Neural cell (in vitro differentiated cells): Measurements from ENCODE around the gene AGPS. TPM values are rescaled to one million over a fixed set of nuclear protein-coding genes. Genes with fewer than 3 reads are reported as not detected.
"Not testable (repeated sequence)": the region's sequence is repeated elsewhere in the genome, so short reads cannot be mapped to it uniquely, and the experiment has no call there.

ENCODE experiments used
- H2AFZ ChIP-seq: fragments of 200-600, 300-800 bp; sonication (generic), shearing (Covaris generic); 2 replicates; pipeline ENCODE4 v1.6.0; 2014; ENCODE audit warnings: low read depth, mild to moderate bottlenecking, antibody characterized with exemption, low read length, moderate library complexity
- H3F3A ChIP-seq: fragments of 200-600 bp; shearing (Covaris generic); 2 replicates; pipeline ENCODE4 v1.6.1; 2016; ENCODE audit warnings: mild to moderate bottlenecking, moderate library complexity, mixed read lengths, antibody characterized with exemption, low read length; ENCODE audit not compliant: insufficient read depth, poor library complexity, severe bottlenecking
- H3K27ac ChIP-seq: fragments of 200-600, 300-800 bp; sonication (generic), shearing (Covaris generic); 2 replicates; pipeline ENCODE4 v1.5.1; 2014; ENCODE audit warnings: mild to moderate bottlenecking, low read length, moderate library complexity
- H3K27me3 ChIP-seq: fragments of 300-800, 200-600 bp; sonication (generic), shearing (Covaris generic); 2 replicates; pipeline ENCODE4 v1.6.0; 2014; ENCODE audit warnings: mild to moderate bottlenecking, low read depth, low read length, moderate library complexity; ENCODE audit not compliant: insufficient read depth
- H3K36me3 ChIP-seq: fragments of 300-800, 200-600 bp; sonication (generic), shearing (Covaris generic); 2 replicates; pipeline ENCODE4 v1.5.1; 2014; ENCODE audit warnings: mild to moderate bottlenecking, antibody characterized with exemption, low read length, moderate library complexity; ENCODE audit not compliant: insufficient read depth
- H3K4me2 ChIP-seq: fragments of 300-800, 200-600 bp; sonication (generic), shearing (Covaris generic); 2 replicates; pipeline ENCODE4 v1.6.0; 2014; ENCODE audit warnings: mild to moderate bottlenecking, low read length
- H3K4me3 ChIP-seq: fragments of 300-800, 200-600 bp; sonication (generic), shearing (Covaris generic); 2 replicates; pipeline ENCODE4 v1.5.1; 2014; ENCODE audit warnings: mild to moderate bottlenecking, low read length, moderate library complexity
- H3K79me2 ChIP-seq: fragments of 200-600 bp; shearing (Covaris generic); replicated peaks from 2 replicates; pipeline ENCODE4 v1.6.0; 2014; ENCODE audit warnings: mild to moderate bottlenecking, low read length, moderate library complexity; ENCODE audit not compliant: insufficient read depth
- H3K9ac ChIP-seq: fragments of 300-800, 200-600 bp; sonication (generic), shearing (Covaris generic); 2 replicates; pipeline ENCODE4 v1.6.1; 2016; ENCODE audit warnings: mild to moderate bottlenecking, low read length, mixed read lengths
- H3K9me2 ChIP-seq: fragments of 200-600 bp; shearing (Covaris generic); 2 replicates; pipeline ENCODE4 v1.6.1; 2016; ENCODE audit warnings: mild to moderate bottlenecking, low read length, mixed read lengths; ENCODE audit not compliant: insufficient read depth
- H3K9me3 ChIP-seq: fragments of 200-600, 300-800 bp; sonication (generic), shearing (Covaris generic); 2 replicates; pipeline ENCODE4 v1.6.1; 2016; ENCODE audit warnings: mild to moderate bottlenecking, mixed run types, low read length, moderate library complexity, mixed read lengths
- H4K20me1 ChIP-seq: fragments of 200-600 bp; shearing (Covaris generic); 2 replicates; pipeline ENCODE4 v1.6.1; 2016; ENCODE audit warnings: mild to moderate bottlenecking, mixed run types; ENCODE audit not compliant: insufficient read depth
- EP300 ChIP-seq: fragments of 450-650 bp; conservative IDR thresholded peaks from 2 replicates; pipeline ENCODE4 v1.6.1; 2014; ENCODE audit warnings: antibody characterized with exemption, mild to moderate bottlenecking, moderate library complexity; ENCODE audit not compliant: poor library complexity, severe bottlenecking
- EZH2 ChIP-seq: fragments of 200-600, 300-800 bp; shearing (Covaris generic), sonication (generic); IDR thresholded peaks from 2 replicates; pipeline ENCODE4 v1.6.1; 2014; ENCODE audit warnings: antibody characterized with exemption, low read length, borderline replicate concordance, mild to moderate bottlenecking; ENCODE audit not compliant: insufficient read depth, poor library complexity, severe bottlenecking
- MXI1 ChIP-seq: fragments of 450-650 bp; conservative IDR thresholded peaks from 2 replicates; pipeline ENCODE4 v1.6.1; 2014; ENCODE audit warnings: antibody characterized with exemption, mild to moderate bottlenecking; ENCODE audit not compliant: poor library complexity, severe bottlenecking
- POLR2AphosphoS5 ChIP-seq: IDR thresholded peaks from 2 replicates; pipeline ENCODE4 v1.6.1; 2012
- RAD21 ChIP-seq: fragments of 450-650 bp; conservative IDR thresholded peaks from 2 replicates; pipeline ENCODE4 v1.6.1; 2014; ENCODE audit warnings: antibody characterized with exemption, mild to moderate bottlenecking, moderate library complexity
- SMC3 ChIP-seq: fragments of 450-650 bp; conservative IDR thresholded peaks from 2 replicates; pipeline ENCODE4 v1.6.1; 2014; ENCODE audit warnings: antibody characterized with exemption, mild to moderate bottlenecking, moderate library complexity; ENCODE audit not compliant: poor library complexity
- TAF1 ChIP-seq: IDR thresholded peaks from 2 replicates; pipeline ENCODE4 v1.6.1; 2012; ENCODE audit warnings: low read depth
- polyA plus RNA-seq: library from polyadenylated mRNA; depleted of rRNA; stranded (reverse); fragments of >200 nt; gene quantifications from 2 replicates; pipeline ENCODE4 v1.2.3, GENCODE V29; 2014
- TF ChIP-seq, protein P1 (sequence below): fragments of 450-650 bp; IDR thresholded peaks from 2 replicates; pipeline ENCODE4 v1.5.1; 2014; ENCODE audit warnings: antibody characterized with exemption, mild to moderate bottlenecking, moderate library complexity; ENCODE audit not compliant: poor library complexity, severe bottlenecking
- TF ChIP-seq, protein P2 (sequence below): IDR thresholded peaks from 2 replicates; pipeline ENCODE4 v1.6.1; 2012; ENCODE audit warnings: borderline replicate concordance

AGPS gene
- polyA plus RNA-seq, 1 donor from 2014 or later, result 31.0 TPM

DNA sequence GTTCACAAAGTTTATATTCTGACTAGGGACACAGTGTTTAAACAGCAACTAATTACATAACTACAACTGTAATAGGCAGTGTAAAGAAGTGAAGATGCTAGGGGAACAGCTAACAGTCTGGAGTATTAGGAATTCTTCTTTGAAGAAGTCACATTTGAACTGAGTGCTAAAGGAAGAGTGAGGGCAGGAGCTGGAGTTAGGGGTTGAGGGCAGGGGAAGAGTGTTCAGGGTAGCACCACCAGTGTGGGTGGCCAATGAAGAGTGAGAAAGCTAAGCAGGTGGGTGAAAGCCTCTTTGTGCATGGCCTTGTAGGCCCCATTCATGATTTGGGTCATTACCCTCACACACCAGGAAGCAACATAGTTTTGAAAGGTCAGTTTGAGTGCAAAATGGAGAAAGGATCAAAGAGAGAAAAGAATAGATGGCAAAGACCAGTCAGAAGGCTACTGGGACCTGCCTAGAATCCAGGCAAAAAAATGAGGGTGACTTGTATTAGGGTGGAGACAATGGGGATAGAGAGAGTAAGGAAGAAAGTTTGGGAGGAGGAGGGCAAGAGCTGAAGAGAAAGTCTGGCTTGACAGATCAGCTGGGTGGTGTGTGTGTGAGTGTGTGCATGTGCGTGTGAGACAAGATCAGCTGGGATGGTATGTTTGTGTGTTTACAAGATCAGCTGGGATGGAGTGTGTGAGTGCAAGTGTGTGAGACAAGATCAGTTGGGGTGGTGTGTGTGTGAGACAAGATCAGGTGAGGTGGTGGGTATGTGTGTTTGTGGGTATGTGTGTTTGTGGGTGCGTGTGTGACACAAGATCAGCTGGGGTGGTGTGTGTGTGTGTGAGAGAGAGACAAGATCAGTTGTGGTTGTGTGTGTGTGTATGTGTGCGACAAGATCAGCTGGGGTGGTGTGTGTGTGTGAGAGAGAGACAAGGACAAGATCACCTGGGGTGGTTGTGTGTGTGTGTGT, 43.6 kb upstream of the AGPS start:
- H3K27ac ChIP-seq, result no peak overlapping the region
- TF ChIP-seq EZH2 (no peak), RAD21 (no peak), EP300 (no peak), TAF1 (no peak), MXI1 (no peak), POLR2AphosphoS5 (no peak), SMC3 (no peak)
- TF ChIP-seq, protein P1, sequence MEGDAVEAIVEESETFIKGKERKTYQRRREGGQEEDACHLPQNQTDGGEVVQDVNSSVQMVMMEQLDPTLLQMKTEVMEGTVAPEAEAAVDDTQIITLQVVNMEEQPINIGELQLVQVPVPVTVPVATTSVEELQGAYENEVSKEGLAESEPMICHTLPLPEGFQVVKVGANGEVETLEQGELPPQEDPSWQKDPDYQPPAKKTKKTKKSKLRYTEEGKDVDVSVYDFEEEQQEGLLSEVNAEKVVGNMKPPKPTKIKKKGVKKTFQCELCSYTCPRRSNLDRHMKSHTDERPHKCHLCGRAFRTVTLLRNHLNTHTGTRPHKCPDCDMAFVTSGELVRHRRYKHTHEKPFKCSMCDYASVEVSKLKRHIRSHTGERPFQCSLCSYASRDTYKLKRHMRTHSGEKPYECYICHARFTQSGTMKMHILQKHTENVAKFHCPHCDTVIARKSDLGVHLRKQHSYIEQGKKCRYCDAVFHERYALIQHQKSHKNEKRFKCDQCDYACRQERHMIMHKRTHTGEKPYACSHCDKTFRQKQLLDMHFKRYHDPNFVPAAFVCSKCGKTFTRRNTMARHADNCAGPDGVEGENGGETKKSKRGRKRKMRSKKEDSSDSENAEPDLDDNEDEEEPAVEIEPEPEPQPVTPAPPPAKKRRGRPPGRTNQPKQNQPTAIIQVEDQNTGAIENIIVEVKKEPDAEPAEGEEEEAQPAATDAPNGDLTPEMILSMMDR, result no peak
- TF ChIP-seq, protein P2, sequence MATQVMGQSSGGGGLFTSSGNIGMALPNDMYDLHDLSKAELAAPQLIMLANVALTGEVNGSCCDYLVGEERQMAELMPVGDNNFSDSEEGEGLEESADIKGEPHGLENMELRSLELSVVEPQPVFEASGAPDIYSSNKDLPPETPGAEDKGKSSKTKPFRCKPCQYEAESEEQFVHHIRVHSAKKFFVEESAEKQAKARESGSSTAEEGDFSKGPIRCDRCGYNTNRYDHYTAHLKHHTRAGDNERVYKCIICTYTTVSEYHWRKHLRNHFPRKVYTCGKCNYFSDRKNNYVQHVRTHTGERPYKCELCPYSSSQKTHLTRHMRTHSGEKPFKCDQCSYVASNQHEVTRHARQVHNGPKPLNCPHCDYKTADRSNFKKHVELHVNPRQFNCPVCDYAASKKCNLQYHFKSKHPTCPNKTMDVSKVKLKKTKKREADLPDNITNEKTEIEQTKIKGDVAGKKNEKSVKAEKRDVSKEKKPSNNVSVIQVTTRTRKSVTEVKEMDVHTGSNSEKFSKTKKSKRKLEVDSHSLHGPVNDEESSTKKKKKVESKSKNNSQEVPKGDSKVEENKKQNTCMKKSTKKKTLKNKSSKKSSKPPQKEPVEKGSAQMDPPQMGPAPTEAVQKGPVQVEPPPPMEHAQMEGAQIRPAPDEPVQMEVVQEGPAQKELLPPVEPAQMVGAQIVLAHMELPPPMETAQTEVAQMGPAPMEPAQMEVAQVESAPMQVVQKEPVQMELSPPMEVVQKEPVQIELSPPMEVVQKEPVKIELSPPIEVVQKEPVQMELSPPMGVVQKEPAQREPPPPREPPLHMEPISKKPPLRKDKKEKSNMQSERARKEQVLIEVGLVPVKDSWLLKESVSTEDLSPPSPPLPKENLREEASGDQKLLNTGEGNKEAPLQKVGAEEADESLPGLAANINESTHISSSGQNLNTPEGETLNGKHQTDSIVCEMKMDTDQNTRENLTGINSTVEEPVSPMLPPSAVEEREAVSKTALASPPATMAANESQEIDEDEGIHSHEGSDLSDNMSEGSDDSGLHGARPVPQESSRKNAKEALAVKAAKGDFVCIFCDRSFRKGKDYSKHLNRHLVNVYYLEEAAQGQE, result no peak
- H3K27me3 ChIP-seq, result no peaks in the 10 kb centered on the region
- no peaks in the 10 kb centered on the region for H3K9me2 ChIP-seq
- H3K79me2 ChIP-seq, result no peaks in the 10 kb centered on the region
- H3K9ac ChIP-seq, result no peak overlapping the region
- H3F3A ChIP-seq, result no peaks in the 10 kb centered on the region
- no peak overlapping the region for H3K4me2 ChIP-seq
- no peaks in the 10 kb centered on the region for H3K36me3 ChIP-seq
- H2AFZ ChIP-seq, result no peak overlapping the region
- no peak overlapping the region for H3K4me3 ChIP-seq
- H3K9me3 ChIP-seq, result no peaks in the 10 kb centered on the region
- no peaks in the 10 kb centered on the region for H4K20me1 ChIP-seq

DNA sequence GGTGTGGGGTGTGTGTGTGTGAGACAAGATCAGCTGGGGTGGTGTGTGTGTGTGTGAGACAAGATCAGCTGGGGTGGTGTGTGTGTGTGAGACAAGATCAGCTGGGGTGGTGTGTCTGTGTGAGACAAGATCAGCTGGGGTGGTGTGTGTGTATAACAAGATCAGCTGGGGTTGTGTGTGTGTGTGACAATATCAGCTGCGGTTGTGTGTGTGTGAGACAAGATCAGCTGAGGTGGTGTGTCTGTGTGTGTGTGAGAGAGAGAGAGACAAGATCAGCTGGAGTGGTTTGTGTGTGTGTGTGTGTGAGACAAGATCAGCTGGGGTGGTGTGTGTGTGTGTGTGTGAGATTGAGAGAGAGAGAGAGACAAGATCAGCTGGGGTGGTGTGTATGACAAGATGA, 41.9 kb upstream of the AGPS start:
- not testable (repeated sequence) for H2AFZ ChIP-seq, H3K27me3 ChIP-seq, H4K20me1 ChIP-seq, H3K4me3 ChIP-seq, H3K79me2 ChIP-seq, H3K4me2 ChIP-seq, H3K36me3 ChIP-seq, H3K27ac ChIP-seq, H3F3A ChIP-seq, H3K9me3 ChIP-seq, H3K9ac ChIP-seq, H3K9me2 ChIP-seq

DNA sequence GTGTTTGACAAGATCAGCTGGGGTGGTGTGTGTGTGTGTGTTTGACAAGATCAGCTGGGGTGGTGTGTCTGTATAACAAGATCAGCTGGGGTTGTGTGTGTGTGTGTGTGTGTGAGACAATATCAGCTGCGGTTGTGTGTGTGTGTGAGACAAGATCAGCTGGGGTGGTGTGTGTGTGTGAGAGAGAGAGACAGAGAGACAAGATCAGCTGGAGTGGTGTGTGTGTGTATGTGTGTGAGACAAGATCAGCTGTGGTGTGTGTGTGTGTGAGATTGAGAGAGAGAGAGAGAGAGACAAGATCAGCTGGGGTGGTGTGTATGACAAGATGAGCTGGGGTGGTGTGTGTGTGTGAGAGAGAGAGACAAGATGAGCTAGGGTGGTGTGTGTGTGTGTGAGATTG, 41.5 kb upstream of the AGPS start:
- not testable (repeated sequence) for H3K4me2 ChIP-seq, H3K9me2 ChIP-seq, H3K9ac ChIP-seq, H3K36me3 ChIP-seq, H3F3A ChIP-seq, H4K20me1 ChIP-seq, H3K79me2 ChIP-seq, H3K4me3 ChIP-seq, H2AFZ ChIP-seq, H3K27ac ChIP-seq, H3K9me3 ChIP-seq, H3K27me3 ChIP-seq
